Vagina (tissue), 2 donors: Measurements from ENCODE around the gene LRRFIP1. TPM values are rescaled to one million over a fixed set of nuclear protein-coding genes. Genes with fewer than 3 reads are reported as not detected.

Experiments
- DNase-seq, 2 donors: peaks; one replicate each; pipeline ENCODE4 v3.0.0-alpha.2; 2017; ENCODE audit errors: extremely low spot score in 2 of 2
- H3K27ac ChIP-seq: fragments of 200-600 bp; sonication (generic); one replicate; pipeline ENCODE4 v1.5.1; 2019
- H3K27me3 ChIP-seq: fragments of 200-600 bp; sonication (generic); one replicate; pipeline ENCODE4 v1.5.1; 2019
- H3K36me3 ChIP-seq, 2 donors: fragments of 200-600 bp; sonication (generic); one replicate each; pipeline ENCODE4 v1.5.1; 2017 to 2019
- H3K4me1 ChIP-seq: fragments of 200-600 bp; sonication (generic); one replicate; pipeline ENCODE4 v1.5.1; 2019
- H3K4me3 ChIP-seq, 2 donors: fragments of 200-600 bp; sonication (generic); 1 replicate in 1 of 2; 2 replicates in 1 of 2; pipeline ENCODE4 v1.5.1; 2016 to 2019
- H3K9me3 ChIP-seq: fragments of 200-600 bp; sonication (generic); one replicate; pipeline ENCODE4 v1.5.1; 2019
- CTCF ChIP-seq, 3 experiments: fragments of 450-650 bp in 2 of 3; fragments of 200-600 bp in 1 of 3; sonication (generic) in 1 of 3; IDR thresholded peaks; one replicate each; pipeline ENCODE4 v1.5.1; 2017 to 2019; ENCODE audit warnings: antibody characterized with exemption in 3 of 3, mild to moderate bottlenecking in 2 of 3, moderate library complexity in 2 of 3
- POLR2A ChIP-seq, 2 donors: fragments of 450-650 bp; IDR thresholded peaks; one replicate each; pipeline ENCODE4 v1.6.1; 2017; ENCODE audit warnings: antibody characterized with exemption in 2 of 2, mild to moderate bottlenecking in 2 of 2, moderate library complexity in 2 of 2
- POLR2AphosphoS5 ChIP-seq, 2 donors: sonication (generic); formaldehyde crosslinking; IDR thresholded peaks; one replicate each; pipeline ENCODE4 v1.9.0; 2017; ENCODE audit warnings: antibody characterized with exemption in 2 of 2, mild to moderate bottlenecking in 2 of 2, low read depth in 1 of 2; ENCODE audit not compliant: insufficient read depth in 1 of 2
- intact Hi-C: fragments of 100-400 bp; cut with DNase I; formaldehyde crosslinking; loops from one replicate; pipeline ENCODE4 v1.15.1; 2023
- total RNA-seq: library from RNA; depleted of rRNA; stranded (reverse); fragments of >200 nt; gene quantifications from one replicate; pipeline ENCODE4 v1.2.3, GENCODE V29; 2016

The LRRFIP1 gene
- total RNA-seq, 1 donor from 2014 or later, result 132 TPM

- Histone ChIP-seq H3K36me3 (peaks cover 0 to 5% of the 10 kb centered on the region in 2 donors), H3K9me3 (no peaks in the 10 kb centered on the region), H3K4me3 (no peak overlapping the region), H3K27me3 (no peaks in the 10 kb centered on the region), H3K4me1 (peaks cover 59% of the 10 kb centered on the region), H3K27ac (peak overlapping the region; percentile 22)
- TF ChIP-seq CTCF (IDR thresholded peaks at IDR 0.05) (no peak), POLR2A (IDR thresholded peaks at IDR 0.05) (no peak), POLR2AphosphoS5 (IDR thresholded peaks at IDR 0.05; ENCODE audit: insufficient read depth in 1 of 2, low read depth in 1 of 2) (no peak)
- intact Hi-C loops, result loop anchor here (5.0 to 10.0 kb wide), 2 partner anchors 66 to 228 kb away; no protein-coding TSS in a partner anchor
- peak in 1 of 2 donors; percentile 77 for DNase-seq
These were observed 115.6 kb downstream of the LRRFIP1 start for GRCh38 chr2:237743024-237743423.

- H3K27ac ChIP-seq, result peak overlapping the region; percentile 10
- TF ChIP-seq POLR2AphosphoS5 (IDR thresholded peaks at IDR 0.05; ENCODE audit: insufficient read depth in 1 of 2, low read depth in 1 of 2), result peak in 1 of 2 donors; percentile 23
- no peak for TF ChIP-seq CTCF (IDR thresholded peaks at IDR 0.05)
- TF ChIP-seq POLR2A (IDR thresholded peaks at IDR 0.05), result no peak
- intact Hi-C loops, result loop anchor here (5.0 to 10.0 kb wide), 2 partner anchors 66 to 229 kb away; no protein-coding TSS in a partner anchor
- H3K4me3 ChIP-seq, result no peak overlapping the region
- DNase-seq, result peak in 1 of 2 donors; percentile 88
- H3K4me1 ChIP-seq, result peaks cover 52% of the 10 kb centered on the region
- peaks cover 0 to 6% of the 10 kb centered on the region in 2 donors for H3K36me3 ChIP-seq
- no peaks in the 10 kb centered on the region for H3K9me3 ChIP-seq
- H3K27me3 ChIP-seq, result no peaks in the 10 kb centered on the region
These were observed 116.3 kb downstream of the LRRFIP1 start for GRCh38 chr2:237743561-237744269.

GRCh38 chr2:237744270-237744612, 116.9 kb downstream of the LRRFIP1 start:
- peak overlapping the region; percentile 10 for H3K27ac ChIP-seq
- DNase-seq, result no peak
- intact Hi-C loops, result loop anchor here (5.0 to 10.0 kb wide), 2 partner anchors 67 to 229 kb away; no protein-coding TSS in a partner anchor
- TF ChIP-seq POLR2AphosphoS5 (IDR thresholded peaks at IDR 0.05; ENCODE audit: insufficient read depth in 1 of 2, low read depth in 1 of 2), result no peak
- no peak for TF ChIP-seq CTCF (IDR thresholded peaks at IDR 0.05)
- no peak for TF ChIP-seq POLR2A (IDR thresholded peaks at IDR 0.05)
- H3K9me3 ChIP-seq, result no peaks in the 10 kb centered on the region
- H3K36me3 ChIP-seq, result peaks cover 0 to 6% of the 10 kb centered on the region in 2 donors
- H3K4me1 ChIP-seq, result peaks cover 47% of the 10 kb centered on the region
- H3K4me3 ChIP-seq, result no peak overlapping the region
- no peaks in the 10 kb centered on the region for H3K27me3 ChIP-seq

GRCh38 chr2:237744613-237745249, 117.3 kb downstream of the LRRFIP1 start:
- intact Hi-C loops, result loop anchor here (5.0 to 10.0 kb wide), 3 partner anchors 67 to 230 kb away; no protein-coding TSS in a partner anchor
- Histone ChIP-seq H3K27me3 (no peaks in the 10 kb centered on the region), H3K27ac (peak overlapping the region; percentile 10), H3K9me3 (no peaks in the 10 kb centered on the region), H3K4me3 (no peak overlapping the region), H3K36me3 (peaks cover 0 to 10% of the 10 kb centered on the region in 2 donors), H3K4me1 (peaks cover 42% of the 10 kb centered on the region)
- peak; percentile 88 to 97 (median 95) for TF ChIP-seq CTCF (IDR thresholded peaks at IDR 0.05)
- TF ChIP-seq POLR2AphosphoS5 (IDR thresholded peaks at IDR 0.05; ENCODE audit: insufficient read depth in 1 of 2, low read depth in 1 of 2), result peak; percentile 27 to 55
- TF ChIP-seq POLR2A (IDR thresholded peaks at IDR 0.05), result no peak
- no peak for DNase-seq
